ENCODE measurements around the gene FCN1.

The FCN1 gene

DNA sequence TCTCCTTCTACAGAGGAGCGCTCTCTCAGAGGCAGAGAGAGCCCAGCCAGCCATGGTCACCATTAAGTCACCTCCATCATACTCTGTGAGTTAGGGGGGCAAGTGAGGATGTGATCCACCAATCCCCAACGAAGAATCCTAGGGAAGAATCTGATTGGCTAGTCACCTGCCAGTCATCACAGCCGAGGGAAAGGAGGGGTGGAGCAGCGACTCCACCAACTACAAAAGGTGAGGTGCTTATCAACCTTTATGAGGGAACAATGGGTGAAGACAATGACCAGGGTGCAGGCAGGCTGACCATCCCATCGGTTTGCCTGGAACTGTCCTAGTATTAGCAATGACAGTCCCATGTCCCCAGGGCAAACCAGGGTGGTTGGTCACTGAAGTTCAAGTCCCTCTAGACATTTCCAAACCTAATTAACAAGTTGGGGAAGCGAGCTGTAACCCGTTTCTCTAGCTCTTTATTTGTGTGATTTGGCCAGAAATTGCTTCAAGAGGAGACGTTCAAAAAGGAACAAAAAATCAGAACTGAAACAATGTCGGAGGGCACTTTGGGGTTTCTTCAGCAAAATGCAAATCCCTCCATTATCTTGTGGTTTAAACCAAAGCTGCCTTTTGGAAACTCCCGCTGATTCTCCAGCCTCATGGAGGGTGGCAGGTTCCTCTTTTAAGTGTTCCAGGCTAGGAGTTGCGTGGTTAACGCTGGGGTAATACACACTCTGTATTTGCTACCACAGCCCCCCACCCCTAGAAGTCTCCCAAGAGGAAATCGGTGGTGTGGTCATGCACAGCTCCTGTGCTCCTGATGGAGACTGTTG lies 18.8 kb upstream of the FCN1 start:
- DNase-seq = no peak

DNA sequence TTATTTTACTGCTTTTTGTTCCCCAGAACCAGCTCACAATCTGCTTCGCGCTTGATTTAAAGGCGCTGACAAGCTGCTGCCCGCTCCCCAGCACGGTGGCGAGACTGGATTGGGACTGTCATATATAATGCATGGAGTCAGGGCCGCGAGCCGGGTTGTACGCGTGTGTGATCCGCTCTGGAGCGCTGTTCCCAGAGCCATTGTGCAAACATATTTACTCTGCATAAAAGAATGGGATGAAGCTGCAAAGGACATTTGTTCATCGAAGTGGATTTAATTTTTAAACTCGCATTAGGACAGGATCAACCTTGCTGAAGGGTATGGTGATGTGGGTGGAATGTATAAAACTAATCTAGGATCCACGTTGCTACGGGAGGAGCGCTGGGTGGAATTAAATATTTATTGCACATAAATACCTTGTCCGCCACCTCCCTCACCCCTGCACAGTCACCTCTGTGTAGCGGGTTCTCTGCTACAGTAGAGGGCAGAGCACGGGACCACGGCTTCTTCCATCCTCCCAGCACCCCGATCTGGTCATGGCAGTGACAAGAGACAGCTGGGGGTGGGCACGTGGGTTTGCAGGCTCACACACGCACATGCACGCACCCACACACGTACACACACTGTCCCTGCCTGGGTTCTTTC lies 18.1 kb upstream of the FCN1 start:
- DNase-seq = no peak

DNA sequence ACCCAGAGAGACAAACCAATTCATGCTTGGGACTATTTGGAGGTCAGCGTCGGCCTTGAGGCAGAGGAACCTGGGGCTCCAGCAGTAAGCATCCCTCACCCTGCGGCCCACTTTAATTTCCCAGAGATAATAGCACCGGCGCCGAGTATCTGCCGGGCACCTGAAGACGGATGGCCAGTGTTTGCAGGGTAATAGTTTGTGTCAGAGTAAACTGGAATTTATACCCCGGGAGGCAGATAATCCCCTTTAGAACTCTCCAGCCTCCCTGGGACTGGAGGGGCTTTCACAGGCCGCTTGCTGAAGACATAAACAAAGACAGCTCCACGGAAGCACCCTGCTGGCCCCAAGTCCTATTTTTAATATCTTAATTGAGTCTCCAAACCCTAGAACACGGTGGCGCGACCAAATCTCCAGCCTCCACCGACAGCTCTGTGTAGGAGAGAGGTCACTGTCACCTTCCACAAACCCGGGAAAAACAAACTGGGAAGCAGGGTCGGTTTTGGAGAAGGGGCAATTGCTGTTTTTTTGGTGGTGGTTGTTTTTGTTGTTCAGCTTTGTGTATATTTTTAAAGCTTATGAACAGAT lies 17.4 kb upstream of the FCN1 start:
- DNase-seq = no peak

DNA sequence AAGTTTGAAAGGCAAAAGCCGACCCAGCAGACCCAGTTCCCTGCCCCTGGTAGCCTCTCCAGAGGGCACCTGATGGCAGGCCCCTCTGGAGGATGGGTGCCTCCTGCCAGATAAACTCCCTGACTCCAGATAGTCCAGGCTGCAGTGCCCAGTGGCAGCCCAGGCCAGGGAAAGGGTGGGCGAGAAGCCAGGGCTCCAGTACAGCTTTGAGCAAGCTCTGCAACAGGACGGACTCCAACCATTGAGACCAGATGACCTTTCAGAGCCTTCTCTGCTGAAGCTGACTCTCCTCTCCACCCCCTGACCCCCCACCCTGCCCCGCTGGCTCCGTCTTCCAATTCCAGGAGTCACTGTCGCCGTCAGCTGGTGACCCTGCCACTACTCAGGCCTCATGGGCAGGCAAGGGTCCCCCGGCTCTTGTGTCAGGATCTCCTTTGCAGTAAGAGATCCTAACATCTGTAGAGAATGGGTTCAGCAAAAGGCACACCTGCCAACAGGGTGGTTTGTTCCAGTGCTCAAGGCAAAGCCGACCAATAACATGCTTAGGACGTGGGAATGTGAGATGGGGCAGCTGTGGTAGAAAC lies 15.5 kb upstream of the FCN1 start:
- no peak for DNase-seq

DNA sequence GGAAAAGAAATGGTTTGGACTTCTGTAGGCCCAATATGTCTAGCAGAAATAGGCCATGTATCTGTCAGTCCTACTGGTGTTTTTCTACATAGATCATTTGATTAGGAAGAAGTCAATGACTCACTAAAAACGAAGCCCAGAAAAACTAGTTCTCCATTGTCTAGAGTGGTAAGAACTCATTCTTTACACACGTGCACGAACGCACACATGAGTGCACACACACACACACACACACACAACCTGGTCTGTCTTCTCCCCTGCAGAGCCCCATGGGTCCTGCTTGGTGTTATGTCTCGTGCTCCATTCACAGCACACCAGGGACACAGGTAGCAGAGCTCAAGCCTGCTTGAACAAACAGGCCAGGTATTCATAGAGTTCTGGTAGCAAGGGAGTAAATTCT lies 14.9 kb upstream of the FCN1 start:
- DNase-seq = no peak

DNA sequence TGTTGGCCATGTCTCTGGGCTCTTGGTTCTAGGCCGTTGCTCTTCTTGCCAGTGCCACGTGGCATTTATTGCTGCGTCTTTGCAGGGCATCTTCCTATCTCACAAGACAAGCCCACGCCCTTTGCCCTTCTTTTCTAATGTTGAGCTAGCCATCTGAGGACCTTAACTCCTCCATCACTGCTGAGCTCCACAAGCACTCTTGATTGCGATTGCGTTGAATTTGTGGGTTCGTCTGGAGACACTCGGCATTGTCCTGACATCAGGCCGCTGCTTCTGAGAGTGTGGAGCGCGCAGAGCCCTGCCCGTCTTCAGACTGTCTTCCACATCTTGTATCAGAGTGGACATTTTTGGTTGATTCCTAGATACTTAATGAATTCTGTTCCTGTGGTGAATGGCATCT lies 14.5 kb upstream of the FCN1 start:
- no peak for DNase-seq

DNA sequence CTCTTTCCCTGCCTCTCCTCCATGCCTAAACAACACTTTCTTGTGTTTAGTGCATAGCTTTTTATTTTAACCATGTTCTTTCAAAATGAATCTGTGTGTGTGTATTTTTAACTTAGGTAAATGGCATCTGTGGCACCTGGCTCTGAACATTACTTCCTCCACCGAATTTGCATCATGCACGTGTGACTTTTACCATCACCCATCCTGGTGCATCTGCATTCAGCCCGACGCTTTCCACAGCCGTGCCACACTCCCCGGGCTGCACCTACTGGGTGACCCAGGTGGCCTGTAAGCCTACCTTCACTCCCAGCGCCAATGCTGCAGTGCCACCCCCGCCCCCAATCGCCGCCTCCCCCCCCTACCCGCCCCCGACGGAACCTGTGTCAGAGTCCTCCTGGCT lies 12.7 kb upstream of the FCN1 start:
- DNase-seq = no peak

DNA sequence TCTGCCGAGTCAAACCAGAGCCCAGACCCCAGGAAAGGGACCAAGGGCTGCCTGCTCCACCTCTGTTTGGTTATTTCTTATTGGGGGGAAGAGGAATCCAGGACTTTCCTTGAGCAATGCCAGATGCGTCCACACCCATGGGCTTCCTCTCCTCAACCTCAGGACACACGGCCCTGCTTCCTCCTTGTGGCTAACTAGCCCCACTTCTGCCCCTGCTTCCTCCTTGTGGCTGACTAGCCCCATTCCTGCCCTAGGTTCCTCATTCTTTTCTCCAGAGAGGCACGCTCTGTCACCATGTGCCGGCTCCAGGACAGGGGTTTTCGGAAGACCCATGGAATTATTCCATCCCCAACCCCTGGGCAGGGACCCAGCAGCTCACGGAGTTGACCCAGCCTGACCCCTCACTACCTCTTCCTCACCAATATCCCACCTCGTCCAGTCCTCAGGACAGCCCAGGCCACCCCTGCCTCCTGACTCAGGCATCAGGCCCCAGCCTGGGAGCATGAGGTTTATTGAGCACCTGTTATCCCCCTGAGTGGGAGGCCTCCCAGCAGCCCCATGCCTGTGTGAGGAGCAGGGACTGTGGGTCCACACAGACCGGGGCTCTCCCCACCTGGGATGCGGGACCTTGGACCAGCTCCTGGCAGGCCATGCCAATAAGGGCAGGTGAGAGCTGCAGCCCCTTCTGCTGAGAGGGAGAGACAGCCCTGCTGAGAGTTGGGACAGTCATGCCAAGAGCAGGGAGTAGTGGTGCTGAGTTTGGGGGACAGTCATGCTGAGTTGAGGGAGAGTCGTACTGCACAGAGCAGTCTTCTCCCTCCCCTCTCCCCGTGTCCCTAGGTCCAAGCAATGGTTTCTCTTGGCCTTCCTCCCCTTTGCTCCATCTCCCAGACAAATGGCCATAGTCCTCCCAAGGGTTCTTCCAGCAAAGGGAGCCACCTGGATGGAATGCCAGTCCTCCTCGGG lies 11.8 kb upstream of the FCN1 start:
- no peak for DNase-seq

DNA sequence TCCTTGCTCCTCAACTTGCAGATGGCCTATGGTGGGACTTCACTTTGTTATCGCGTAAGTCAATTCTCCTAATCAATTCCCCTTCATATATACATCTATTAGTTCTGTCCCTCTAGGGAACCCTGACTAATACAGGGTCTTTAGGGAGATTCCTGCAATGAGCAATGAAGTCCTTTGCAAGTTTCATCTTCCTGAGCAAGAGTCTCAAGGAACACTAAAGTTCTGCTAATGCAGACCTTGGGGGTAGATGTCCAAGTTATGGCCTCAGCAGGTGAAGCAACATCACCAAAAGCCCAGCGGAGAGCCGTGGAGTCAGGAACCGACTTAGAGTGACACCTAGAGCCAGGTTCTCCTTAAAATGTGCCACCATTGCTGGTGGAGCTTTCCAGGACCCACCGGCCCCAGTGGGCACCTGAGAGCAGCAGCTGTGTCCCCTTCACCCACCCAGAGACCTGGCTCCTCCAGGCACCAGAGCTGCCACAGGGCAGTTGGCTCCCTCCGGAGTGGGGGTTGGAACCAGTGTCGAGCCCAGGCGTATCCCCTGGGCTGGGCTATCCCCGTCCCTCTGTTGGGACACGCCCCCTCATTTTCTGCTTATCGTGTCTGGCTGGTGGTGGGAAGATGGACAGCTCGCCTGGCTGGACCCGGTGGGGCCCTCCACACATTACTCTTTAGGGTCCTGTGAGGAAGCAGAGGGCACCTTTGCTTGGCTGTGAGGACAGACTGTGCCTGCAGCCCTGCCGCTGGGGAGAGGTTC lies 10.9 kb upstream of the FCN1 start:
- no peak for DNase-seq

DNA sequence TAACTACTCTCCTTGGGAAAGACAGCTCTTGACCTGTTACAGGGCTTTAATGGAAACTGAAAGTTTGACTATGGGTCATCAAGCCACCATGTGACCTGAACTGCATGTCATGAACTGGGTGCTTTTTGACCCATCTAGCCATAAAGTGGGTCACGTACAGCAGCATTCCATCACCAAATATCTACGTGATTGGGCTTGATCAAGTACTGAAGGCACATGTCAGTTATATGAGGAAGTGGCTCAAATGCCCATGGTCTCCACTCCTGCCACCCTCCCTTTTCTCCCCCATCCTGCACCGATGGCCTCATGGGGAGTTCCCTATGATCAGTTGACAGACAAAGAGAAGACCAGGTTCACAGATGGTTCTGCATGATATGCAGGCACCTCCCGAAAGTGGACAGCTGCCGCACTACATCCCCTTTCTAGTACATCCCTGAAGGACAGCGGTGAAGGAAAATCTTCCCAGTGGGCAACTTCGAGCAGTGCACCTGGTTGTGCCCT lies 7.3 kb upstream of the FCN1 start:
- no peak for DNase-seq

DNA sequence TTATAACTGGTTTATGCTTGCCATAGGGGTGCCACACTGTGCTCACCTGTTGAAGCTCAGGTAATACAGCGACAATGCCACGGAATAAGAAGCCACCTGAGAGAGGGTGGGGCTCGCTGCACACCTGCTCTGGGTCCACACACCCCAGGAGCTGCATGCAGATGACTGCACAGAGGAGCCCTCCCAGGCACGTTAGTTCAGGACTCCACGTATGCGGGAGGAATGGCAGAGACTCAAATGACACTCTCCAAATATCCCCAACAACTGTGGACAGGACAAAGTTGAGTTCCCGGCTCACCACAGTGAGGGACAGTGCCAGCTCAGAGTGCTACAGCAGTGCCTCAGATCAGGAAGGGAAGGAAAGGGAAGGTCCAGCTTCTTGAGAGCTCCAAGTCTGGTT lies 5.8 kb upstream of the FCN1 start:
- no peak for DNase-seq

DNA sequence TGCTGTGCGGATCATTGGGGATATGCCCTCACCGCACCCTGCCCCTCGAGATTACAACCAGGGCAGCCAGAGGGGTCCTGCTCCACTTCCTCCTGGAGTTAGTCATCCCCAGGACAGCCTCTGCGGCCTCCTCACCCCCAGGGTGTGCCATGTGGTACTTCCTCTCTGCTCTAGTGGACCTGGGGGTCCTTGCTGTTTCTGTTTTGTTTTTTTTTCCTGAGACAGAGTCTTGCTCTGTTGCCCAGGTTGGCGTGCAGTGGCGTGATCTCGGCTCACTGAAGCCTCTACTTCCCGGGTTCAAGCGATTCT lies 5.2 kb upstream of the FCN1 start:
- no peak for DNase-seq

DNA sequence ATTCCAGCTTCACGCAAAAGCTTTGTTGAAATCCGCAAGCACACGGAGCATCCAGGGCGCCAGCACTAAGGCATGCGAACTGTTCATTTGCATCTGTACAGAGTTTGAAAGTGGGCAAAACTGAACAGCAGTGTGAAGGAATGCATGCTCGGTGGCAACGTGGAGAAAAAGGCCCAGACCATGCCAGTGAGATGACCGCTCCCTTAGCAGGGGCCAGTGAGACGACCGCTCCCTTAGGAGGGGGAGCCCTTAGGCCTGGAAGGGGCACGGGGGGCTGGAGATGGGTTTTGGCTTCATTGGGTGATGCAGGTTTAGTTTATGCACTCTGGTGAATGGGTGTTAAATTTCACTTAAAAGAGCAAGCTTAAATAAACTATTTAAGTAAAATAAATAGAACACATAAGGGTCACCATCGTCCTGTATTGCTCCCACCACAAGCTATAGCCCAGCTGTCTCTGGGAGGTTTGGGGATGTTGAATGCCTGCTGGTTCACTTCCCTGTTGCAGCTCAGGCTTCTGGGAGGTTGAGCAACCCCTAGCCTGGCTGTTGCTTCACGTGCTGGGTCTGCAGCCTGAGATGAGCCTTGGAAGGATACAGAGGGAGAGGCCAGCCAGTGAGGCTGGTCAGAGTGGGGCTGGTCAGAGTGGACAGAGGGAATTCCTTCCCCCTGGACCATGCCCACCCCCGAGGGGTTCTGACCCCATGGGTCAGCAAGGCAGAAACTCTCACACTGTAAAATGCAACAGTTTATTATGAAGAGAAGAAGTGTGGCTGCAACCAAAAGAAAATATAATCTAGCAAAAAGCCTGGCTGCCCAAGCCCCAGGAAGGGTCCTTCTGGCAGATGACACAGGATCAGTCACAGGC lies 4.6 kb upstream of the FCN1 start:
- DNase-seq = no peak

DNA sequence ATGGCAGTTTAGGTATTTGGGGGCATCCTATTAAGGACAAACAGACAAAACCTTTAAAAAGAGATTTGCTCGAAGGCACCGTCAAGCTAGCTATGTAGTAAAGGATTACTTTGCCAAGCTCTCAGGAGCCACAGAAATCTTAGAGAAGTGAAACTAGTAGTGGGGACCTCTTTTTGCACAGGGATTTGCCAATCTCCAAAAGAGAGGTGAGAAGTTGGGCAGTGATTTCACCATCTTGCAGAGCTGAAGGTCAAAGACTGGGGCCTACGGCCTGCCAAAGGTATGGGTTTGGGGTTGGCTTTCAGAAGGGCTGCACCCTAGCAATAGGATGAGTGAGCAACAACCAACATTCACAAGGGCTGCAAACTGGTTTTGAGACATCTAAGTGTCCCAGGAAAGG lies 1.6 kb upstream of the FCN1 start:
- no peak for DNase-seq

DNA sequence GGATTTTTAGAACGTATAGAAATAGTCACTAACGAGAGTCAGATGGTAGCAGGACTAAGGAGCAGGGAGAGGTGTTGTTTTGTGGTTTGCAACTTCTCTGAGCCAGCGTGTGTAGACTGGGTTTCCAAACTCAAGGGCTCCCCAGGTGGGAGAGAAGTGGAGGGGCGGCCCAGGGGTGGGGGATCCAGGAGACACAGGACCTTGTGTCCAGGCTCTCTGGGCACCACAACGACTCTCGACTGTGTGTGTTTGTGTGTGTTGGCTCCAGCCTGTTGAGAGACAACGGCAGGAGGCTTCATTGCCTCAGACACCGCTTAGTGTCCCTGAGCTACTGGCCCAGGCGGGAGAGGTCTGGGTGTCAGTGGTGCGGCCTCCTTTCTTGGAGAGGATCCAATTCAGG lies 934 bp upstream of the FCN1 start:
- DNase-seq = no peak

DNA sequence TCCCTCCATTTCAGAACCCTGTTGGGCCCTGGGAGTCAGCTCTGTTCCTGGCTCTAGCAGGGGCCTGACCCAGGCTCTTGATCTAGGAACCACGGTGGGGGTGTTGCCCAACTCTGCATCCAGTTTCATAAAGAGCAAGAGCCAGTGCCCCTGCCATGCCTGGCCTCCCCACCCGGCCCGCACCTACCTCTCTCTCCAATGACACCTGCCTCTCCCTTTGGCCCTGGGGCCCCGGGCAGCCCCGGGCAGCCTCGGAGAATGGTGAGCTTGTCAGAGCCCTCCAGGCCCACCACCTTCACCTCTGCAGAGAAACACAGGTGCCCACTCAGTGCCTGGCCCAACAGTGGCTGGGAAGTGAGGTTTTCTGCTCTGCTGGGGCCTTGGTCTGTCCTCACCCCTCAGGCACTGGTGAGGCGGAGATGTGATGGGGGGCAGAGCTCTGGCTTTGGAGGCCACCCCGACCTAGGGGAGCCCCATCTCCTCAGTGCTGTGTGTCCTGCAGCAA lies 1.5 kb downstream of the FCN1 start:
- no peak for DNase-seq

DNA sequence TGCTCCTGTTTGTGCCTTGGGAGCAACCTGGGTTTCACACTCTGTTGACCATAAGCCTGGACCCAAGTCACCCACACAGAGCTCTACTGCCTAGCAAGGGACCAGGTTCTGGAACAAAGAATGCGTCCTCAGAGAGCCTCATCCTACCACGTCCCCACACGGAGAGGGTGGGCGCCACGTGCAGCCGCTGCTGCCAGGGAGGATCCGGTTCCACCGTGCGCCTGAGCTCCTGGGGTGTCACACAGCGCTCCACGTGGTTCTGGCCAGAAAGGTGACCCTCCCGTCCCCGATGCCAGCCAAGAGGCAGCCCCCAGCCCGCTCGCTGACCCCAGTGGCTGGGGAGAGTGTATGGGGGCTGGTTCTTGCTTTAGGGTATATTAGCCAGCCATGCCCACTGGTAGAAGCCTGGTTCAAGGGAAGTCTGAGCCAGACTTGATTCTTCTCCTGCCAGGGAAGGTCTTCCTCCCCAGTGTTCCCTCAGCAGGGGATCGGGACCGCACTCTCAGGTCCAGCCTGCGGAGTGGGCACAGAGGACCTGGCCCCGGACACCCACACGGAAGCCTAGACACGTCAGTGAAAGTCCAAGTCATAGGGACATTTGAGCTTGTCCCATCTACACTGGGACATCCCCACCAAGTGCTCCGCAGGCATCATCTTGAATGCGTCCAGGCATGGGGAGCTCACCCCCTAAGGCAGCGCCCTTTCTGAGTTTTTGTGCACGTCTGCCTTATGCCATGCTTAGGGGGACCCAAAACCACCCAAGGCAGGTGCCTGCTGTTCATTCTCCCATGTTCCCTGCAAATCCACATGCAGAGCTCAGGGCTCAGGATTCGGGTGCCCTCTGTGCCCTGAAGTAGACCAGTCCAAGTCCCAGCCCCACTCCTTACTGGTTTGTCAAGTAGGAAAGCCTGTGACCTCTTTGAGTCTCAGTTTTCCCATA lies 2.4 kb downstream of the FCN1 start:
- DNase-seq = no peak

DNA sequence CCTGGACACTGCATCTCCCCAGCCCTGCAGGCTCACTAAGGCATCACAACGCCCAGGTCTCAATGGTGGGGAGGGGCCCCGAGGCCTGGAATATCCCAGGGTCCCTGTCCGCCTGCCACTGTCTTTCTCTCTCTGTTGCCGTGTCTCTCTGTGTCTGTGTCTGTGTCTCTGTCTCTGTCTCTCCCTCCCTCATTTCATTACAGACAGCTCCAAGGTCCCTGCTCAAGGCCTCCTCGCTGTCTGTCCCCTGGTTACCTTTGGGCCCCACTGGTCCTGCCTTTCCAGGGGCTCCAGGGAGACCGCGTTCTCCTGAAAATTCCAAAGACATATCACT lies 3.2 kb downstream of the FCN1 start:
- no peak for DNase-seq

DNA sequence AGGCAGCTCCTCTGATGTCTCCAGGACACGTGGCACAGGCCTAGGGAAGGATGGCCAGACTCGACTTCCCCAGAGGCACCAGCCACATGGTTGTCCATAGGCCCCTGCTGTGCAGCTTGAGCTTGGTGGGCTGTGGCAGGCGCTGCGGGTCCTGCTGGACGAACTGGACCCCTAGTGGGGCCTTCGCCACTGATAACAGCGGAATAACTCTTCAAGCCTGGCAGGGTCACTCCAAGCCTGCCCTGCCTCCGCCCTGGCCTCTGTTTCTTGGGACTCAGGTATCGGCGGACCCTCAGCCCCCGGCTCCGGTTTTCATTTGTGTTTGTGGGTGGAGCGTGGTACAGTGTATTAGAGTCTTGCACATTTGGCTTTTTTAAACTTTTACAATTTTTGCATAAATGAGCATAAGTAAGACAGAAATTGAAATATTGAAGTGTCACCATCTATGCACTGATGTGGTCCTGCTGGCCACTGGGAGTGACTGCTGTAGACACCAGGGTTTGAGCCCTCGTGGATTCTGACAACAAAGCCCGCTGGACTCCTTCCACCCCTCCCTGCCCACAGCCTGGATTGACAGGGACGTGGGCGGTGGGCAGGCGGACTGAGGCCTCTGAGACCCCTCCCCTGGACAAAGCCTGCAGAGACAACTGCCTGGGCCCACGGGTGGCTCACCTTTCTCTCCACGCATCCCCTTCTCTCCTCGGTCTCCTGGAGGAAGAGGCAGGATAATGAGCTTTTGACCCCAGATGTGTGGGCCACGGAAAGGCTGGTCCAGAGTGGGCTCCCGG lies 3.8 kb downstream of the FCN1 start:
- no peak for DNase-seq

Data from NCI-H187 (cell line).